GM12873 (cell line): ENCODE data around the gene DNMT3B.

Source experiments
- CTCF ChIP-seq: IDR thresholded peaks from 2 replicates; pipeline ENCODE4 v1.5.1; 2012; ENCODE audit warnings: low read depth, mild to moderate bottlenecking, moderate library complexity, low read length, control low read depth; ENCODE audit not compliant: insufficient read depth; ENCODE audit errors: missing control alignments

Gene DNMT3B

DNA sequence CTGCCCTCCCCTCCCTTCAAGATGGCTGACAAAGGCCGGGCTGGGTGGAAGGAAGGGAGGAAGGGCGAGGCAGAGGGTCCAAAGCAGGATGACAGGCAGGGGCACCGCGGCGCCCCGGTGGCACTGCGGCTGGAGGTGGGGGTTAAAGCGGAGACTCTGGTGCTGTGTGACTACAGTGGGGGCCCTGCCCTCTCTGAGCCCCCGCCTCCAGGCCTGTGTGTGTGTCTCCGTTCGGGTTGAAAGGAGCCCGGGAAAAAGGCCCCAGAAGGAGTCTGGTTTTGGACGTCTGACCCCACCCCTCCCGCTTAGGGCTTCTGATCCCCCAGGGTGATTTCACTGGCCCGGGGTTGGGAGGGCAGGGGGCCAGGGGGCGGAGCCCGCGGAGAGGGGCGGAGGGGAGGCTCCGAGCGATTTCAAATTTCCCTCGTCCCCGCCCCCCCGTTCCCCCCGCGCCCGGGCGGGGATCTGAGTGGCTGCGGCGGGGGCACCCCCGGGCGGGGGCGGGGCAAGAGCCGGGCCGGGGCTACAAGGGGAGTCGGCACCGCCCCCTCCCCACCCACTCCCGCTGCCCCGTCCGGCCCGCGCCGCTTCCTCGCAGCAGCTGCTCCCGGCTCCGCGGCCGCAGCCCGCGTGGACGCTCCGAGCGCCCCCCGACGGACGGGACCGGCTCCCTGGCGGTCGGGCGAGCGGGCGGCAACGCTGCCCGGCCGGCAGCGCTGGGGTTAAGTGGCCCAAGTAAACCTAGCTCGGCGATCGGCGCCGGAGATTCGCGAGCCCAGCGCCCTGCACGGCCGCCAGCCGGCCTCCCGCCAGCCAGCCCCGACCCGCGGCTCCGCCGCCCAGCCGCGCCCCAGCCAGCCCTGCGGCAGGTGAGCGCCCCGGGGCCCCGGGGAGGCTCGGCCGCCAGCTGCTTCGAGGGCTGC, at the start of gene DNMT3B:
Gene DNMT3B, plus strand, starts transcription at position 555 of the 923 bp plus-strand sequence. CDS start 17,939 bp downstream, outside the sequence.
- peak; percentile 20 for TF ChIP-seq CTCF

DNA sequence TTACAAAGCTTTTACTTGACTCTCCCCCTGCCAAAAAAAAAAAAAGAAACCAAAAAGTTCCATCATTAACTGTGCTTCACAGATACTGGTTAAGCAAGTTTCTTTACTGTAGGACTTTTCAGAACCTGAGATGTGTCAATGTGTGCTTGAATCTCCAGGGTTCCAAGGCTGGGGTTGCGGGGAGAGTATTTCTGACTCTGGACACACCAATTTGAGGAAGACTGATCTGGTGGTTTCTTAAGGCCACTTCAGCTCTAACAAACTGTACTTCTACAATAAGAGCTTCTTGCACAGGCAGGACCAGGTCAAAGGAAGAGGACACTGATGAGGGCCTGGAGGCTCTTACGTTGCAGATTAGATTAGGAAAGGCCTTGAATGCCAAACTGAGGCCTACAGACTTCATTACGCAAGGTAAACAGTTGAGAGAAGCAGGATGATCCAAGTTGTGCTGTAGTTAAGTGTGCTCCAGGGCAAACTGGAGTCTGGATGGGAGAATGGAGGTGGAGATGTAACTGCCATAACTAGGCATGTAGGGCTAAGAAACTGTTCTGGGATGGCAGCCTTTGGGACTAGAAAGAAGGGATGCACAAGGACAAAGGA, 43.3 kb upstream of the DNMT3B start:
- TF ChIP-seq CTCF = no peak

- TF ChIP-seq CTCF = no peak
Measured at GRCh38 chr20:32727683-32728082, 34.5 kb upstream of the DNMT3B start.

DNA sequence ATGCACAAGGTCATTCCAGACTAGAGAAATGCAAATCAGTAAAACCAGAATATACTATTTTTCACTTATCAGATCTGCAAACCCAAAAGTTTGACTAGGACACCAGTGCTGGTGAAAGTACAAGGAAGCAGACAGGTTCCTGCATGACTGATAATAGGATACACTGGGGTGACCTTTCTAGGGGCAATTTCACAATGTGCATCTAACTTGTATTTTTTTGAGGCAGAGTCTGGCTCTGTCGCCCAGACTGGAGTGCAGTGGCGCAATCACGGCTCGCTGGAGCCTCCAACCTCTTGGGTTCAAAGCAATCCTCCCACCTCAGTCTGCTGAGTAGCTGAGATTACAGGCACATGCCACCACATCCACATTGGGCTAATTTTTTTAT, 30.3 kb upstream of the DNMT3B start:
- TF ChIP-seq CTCF = no peak

- TF ChIP-seq CTCF = no peak
Measured at GRCh38 chr20:32737371-32738223, 24.6 kb upstream of the DNMT3B start.

- TF ChIP-seq CTCF = no peak
Measured at GRCh38 chr20:32741151-32741550, 21.0 kb upstream of the DNMT3B start.
